ENCODE results near the gene MATN1. TPM values are rescaled to one million over a fixed set of nuclear protein-coding genes. Genes with fewer than 3 reads are reported as not detected.

Gene MATN1
- total and polyA plus RNA-seq, 2 experiments from 2014 or later = 0.47 to 3.7 TPM

DNA sequence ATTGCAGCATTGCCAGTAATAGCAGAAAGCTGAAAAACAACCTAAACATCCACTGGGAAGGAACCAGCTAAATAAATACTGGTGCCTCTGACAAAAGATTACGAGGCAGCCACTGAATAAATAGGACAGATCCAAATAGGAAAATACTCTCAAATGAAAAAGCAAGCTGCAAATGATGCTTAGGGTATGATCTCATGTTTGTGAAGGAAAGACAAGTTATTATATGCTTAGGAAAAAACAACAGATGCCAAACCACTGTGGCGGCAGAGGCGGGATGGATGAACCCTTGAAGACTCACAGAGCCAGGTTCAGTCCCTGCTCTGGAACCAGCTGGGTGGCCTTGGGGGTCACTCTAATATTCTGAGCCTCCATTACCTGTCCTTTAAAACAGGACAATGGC lies 41.6 kb downstream of the MATN1 start:
- Histone ChIP-seq H3K27ac (no peak overlapping the region), H3K9me2 (replicated peaks; ENCODE audit: insufficient read depth) (no peaks in the 10 kb centered on the region), H4K20me1 (ENCODE audit: insufficient read depth, poor library complexity, severe bottlenecking) (no peaks in the 10 kb centered on the region), H3K4me3 (no peak overlapping the region), H3K36me3 (replicated peaks; ENCODE audit: insufficient read depth, low read depth) (no peaks in the 10 kb centered on the region), H3K9me3 (ENCODE audit: low read depth) (no peaks in the 10 kb centered on the region), H3K4me2 (no peak overlapping the region), H3K27me3 (peaks cover 22% of the 10 kb centered on the region), H2AFZ (no peak overlapping the region), H3K79me2 (no peaks in the 10 kb centered on the region), H3K4me1 (ENCODE audit: insufficient read depth) (no peaks in the 10 kb centered on the region)
- DNase-seq (ENCODE audit: low spot score) = no peak
- TF ChIP-seq EZH2 (IDR thresholded peaks at IDR 0.05; ENCODE audit: borderline replicate concordance) (no peak), CTCF (IDR thresholded peaks at IDR 0.05; ENCODE audit: poor library complexity) (no peak), EZH2phosphoT487 (IDR thresholded peaks at IDR 0.05; ENCODE audit: low read depth, severe bottlenecking, unreplicated experiment) (no peak)
- 74% methylated on average over 3 of the region's 3 CpGs for WGBS (ENCODE audit: low lambda C conversion rate, missing lambda C conversion rate)

DNA sequence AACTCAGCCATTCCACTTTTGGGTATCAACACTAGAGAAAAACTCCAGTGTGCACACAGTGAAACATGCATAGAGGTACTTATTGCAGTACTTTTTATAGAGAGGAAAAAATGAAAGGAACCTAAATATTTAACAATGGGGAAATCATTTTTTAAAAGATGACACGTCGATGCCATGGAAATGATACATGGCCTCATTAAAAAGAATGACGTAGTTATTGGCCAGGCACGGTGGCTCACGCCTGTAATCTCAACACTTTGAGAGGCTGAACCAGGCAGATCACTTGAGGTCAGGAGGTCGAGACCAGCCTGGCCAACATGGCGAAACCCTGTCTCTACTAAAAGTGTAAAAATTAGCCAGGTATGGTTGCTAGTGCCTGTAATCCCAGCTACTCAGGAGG lies 42.5 kb downstream of the MATN1 start:
- H3K27me3 ChIP-seq = peaks cover 22% of the 10 kb centered on the region
- no peaks in the 10 kb centered on the region for H4K20me1 ChIP-seq (ENCODE audit: insufficient read depth, poor library complexity, severe bottlenecking)
- H3K27ac ChIP-seq = no peak overlapping the region
- no peaks in the 10 kb centered on the region for H3K79me2 ChIP-seq
- no peaks in the 10 kb centered on the region for H3K36me3 ChIP-seq (replicated peaks; ENCODE audit: insufficient read depth, low read depth)
- TF ChIP-seq EZH2phosphoT487 (IDR thresholded peaks at IDR 0.05; ENCODE audit: low read depth, severe bottlenecking, unreplicated experiment) (no peak), EZH2 (IDR thresholded peaks at IDR 0.05; ENCODE audit: borderline replicate concordance) (no peak)
- H3K4me3 ChIP-seq = no peak overlapping the region
- peaks cover 5% of the 10 kb centered on the region for H3K9me3 ChIP-seq (ENCODE audit: low read depth)
- WGBS (ENCODE audit: low lambda C conversion rate, missing lambda C conversion rate) = 77% methylated on average over 7 of the region's 7 CpGs
- H3K4me1 ChIP-seq (ENCODE audit: insufficient read depth) = no peaks in the 10 kb centered on the region
- no peak for DNase-seq (ENCODE audit: low spot score)
- no peaks in the 10 kb centered on the region for H3K9me2 ChIP-seq (replicated peaks; ENCODE audit: insufficient read depth)
- H3K4me2 ChIP-seq = no peak overlapping the region
- no peak overlapping the region for H2AFZ ChIP-seq

DNA sequence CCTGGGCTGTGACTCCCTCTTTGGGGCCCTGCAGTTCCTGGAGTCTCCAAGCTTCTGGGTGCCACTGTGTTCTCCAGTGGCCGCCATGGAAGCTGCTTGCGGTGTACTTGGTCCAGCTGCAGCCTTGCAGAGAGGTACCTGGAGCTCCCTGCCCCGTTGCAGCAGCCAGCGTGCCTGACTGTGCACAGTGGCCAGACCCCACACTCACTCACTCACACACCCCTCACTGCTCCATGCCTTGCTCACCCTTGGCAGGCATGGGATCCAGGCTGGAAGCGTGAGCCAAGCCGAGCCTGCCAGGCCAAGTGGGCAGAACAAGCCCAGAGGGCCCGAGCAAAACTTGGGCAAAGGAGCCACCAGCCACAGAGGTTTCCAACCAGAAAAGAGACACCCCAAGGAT lies 43.0 kb downstream of the MATN1 start:
- WGBS (ENCODE audit: low lambda C conversion rate, missing lambda C conversion rate) = 94% methylated on average over 7 of the region's 7 CpGs
- Histone ChIP-seq H3K79me2 (no peaks in the 10 kb centered on the region), H4K20me1 (ENCODE audit: insufficient read depth, poor library complexity, severe bottlenecking) (no peaks in the 10 kb centered on the region)

GRCh38 chr1:30679976-30680305 lies 43.4 kb downstream of the MATN1 start:
- H4K20me1 ChIP-seq (ENCODE audit: insufficient read depth, poor library complexity, severe bottlenecking) = no peaks in the 10 kb centered on the region
- no peak overlapping the region for H2AFZ ChIP-seq
- no peak overlapping the region for H3K4me2 ChIP-seq
- peaks cover 22% of the 10 kb centered on the region for H3K27me3 ChIP-seq
- no peaks in the 10 kb centered on the region for H3K4me1 ChIP-seq (ENCODE audit: insufficient read depth)
- WGBS (ENCODE audit: low lambda C conversion rate, missing lambda C conversion rate) = 100% methylated on average over 2 of the region's 2 CpGs
- no peaks in the 10 kb centered on the region for H3K9me2 ChIP-seq (replicated peaks; ENCODE audit: insufficient read depth)
- H3K9me3 ChIP-seq (ENCODE audit: low read depth) = peaks cover 5% of the 10 kb centered on the region
- no peak for DNase-seq (ENCODE audit: low spot score)
- no peak overlapping the region for H3K27ac ChIP-seq
- H3K79me2 ChIP-seq = no peaks in the 10 kb centered on the region
- H3K36me3 ChIP-seq (replicated peaks; ENCODE audit: insufficient read depth, low read depth) = no peaks in the 10 kb centered on the region
- H3K4me3 ChIP-seq = no peak overlapping the region
- TF ChIP-seq EZH2phosphoT487 (IDR thresholded peaks at IDR 0.05; ENCODE audit: low read depth, severe bottlenecking, unreplicated experiment) (no peak), CTCF (IDR thresholded peaks at IDR 0.05; ENCODE audit: poor library complexity) (no peak), EZH2 (IDR thresholded peaks at IDR 0.05; ENCODE audit: borderline replicate concordance) (no peak)

More for the DNA sequence above, 43.0 kb downstream of the MATN1 start:
- DNase-seq (ENCODE audit: low spot score) = no peak
- H3K27ac ChIP-seq = no peak overlapping the region
- no peak overlapping the region for H3K4me2 ChIP-seq
- no peak overlapping the region for H2AFZ ChIP-seq
- peaks cover 5% of the 10 kb centered on the region for H3K9me3 ChIP-seq (ENCODE audit: low read depth)
- TF ChIP-seq CTCF (IDR thresholded peaks at IDR 0.05; ENCODE audit: poor library complexity) = no peak
- no peak for TF ChIP-seq EZH2phosphoT487 (IDR thresholded peaks at IDR 0.05; ENCODE audit: low read depth, severe bottlenecking, unreplicated experiment)
- TF ChIP-seq EZH2 (IDR thresholded peaks at IDR 0.05; ENCODE audit: borderline replicate concordance) = no peak
- no peak overlapping the region for H3K4me3 ChIP-seq
- H3K36me3 ChIP-seq (replicated peaks; ENCODE audit: insufficient read depth, low read depth) = no peaks in the 10 kb centered on the region
- no peaks in the 10 kb centered on the region for H3K4me1 ChIP-seq (ENCODE audit: insufficient read depth)
- H3K27me3 ChIP-seq = peaks cover 22% of the 10 kb centered on the region
- no peaks in the 10 kb centered on the region for H3K9me2 ChIP-seq (replicated peaks; ENCODE audit: insufficient read depth)
